Ammon's horn (tissue), 1 donor: Measurements from ENCODE around the gene SESN2.

Source experiments
- DNase-seq: peaks from one replicate; pipeline ENCODE4 v3.0.0-alpha.2; 2016; ENCODE audit warnings: low spot score

SESN2 gene

GRCh38 chr1:28259252-28259933 lies at the start of gene SESN2:
TSS of gene SESN2 (plus strand) at chr1:28259518. CDS start at chr1:28259848, 330 bp downstream.
- DNase-seq = peak; percentile 97

- no peak for DNase-seq
Measured at GRCh38 chr1:28209700-28210099, 49.6 kb upstream of the SESN2 start.

GRCh38 chr1:28213315-28213714 lies 46.0 kb upstream of the SESN2 start:
- DNase-seq = no peak

- DNase-seq = no peak
Measured at GRCh38 chr1:28229089-28229488, 30.2 kb upstream of the SESN2 start.

- DNase-seq = no peak
Measured at GRCh38 chr1:28229996-28230395, 29.3 kb upstream of the SESN2 start.

- DNase-seq = peak; percentile 96
Measured at GRCh38 chr1:28232558-28233263, 26.6 kb upstream of the SESN2 start, which contains the start of gene DNAJC8. TSS of gene DNAJC8 (minus strand) at chr1:28233029. CDS start at chr1:28232998, 31 bp downstream.

- peak; percentile 8 for DNase-seq
Measured at GRCh38 chr1:28233264-28233606, 26.1 kb upstream of the SESN2 start.

- peak; percentile 100 for DNase-seq
Measured at GRCh38 chr1:28235755-28236655, 23.3 kb upstream of the SESN2 start, which contains the start of gene ATP5IF1. TSS of gene ATP5IF1 (plus strand) at chr1:28236124. CDS start at chr1:28236184, 60 bp downstream.

- no peak for DNase-seq
Measured at GRCh38 chr1:28236656-28237322, 22.5 kb upstream of the SESN2 start.

- DNase-seq = no peak
Measured at GRCh38 chr1:28239004-28239403, 20.3 kb upstream of the SESN2 start.

- no peak for DNase-seq
Measured at GRCh38 chr1:28240024-28240423, 19.3 kb upstream of the SESN2 start.

GRCh38 chr1:28241638-28242241 lies 17.6 kb upstream of the SESN2 start:
- no peak for DNase-seq

GRCh38 chr1:28243685-28244311 lies 15.5 kb upstream of the SESN2 start:
- DNase-seq = no peak

- DNase-seq = no peak
Measured at GRCh38 chr1:28244549-28245251, 14.6 kb upstream of the SESN2 start.

- DNase-seq = no peak
Measured at GRCh38 chr1:28246427-28246832, 12.9 kb upstream of the SESN2 start.

GRCh38 chr1:28247612-28248272 lies 11.6 kb upstream of the SESN2 start:
- DNase-seq = no peak

GRCh38 chr1:28248273-28249012 lies 10.9 kb upstream of the SESN2 start:
- DNase-seq = peak; percentile 89

GRCh38 chr1:28249013-28249865 lies 10.1 kb upstream of the SESN2 start:
- DNase-seq = no peak
